ENCODE measurements around the gene DCC.

DCC gene

GRCh38 chr18:52442686-52443085 lies 102.7 kb downstream of the DCC start:
- DNase-seq (ENCODE audit: low read depth), result no peak
- no peak overlapping the region for H3K4me3 ChIP-seq (ENCODE audit: low read length)
- TF ChIP-seq CTCF (IDR thresholded peaks at IDR 0.05; ENCODE audit: insufficient read depth, low read depth, low read length, missing control alignments), result no peak

GRCh38 chr18:52451256-52451655 lies 111.3 kb downstream of the DCC start:
- TF ChIP-seq CTCF (IDR thresholded peaks at IDR 0.05; ENCODE audit: insufficient read depth, low read depth, low read length, missing control alignments), result no peak
- no peak for DNase-seq (ENCODE audit: low read depth)
- H3K4me3 ChIP-seq (ENCODE audit: low read length), result no peak overlapping the region

GRCh38 chr18:52451851-52452250 lies 111.9 kb downstream of the DCC start:
- H3K4me3 ChIP-seq (ENCODE audit: low read length), result no peak overlapping the region
- TF ChIP-seq CTCF (IDR thresholded peaks at IDR 0.05; ENCODE audit: insufficient read depth, low read depth, low read length, missing control alignments), result no peak
- no peak for DNase-seq (ENCODE audit: low read depth)

GRCh38 chr18:52452427-52452826 lies 112.4 kb downstream of the DCC start:
- TF ChIP-seq CTCF (IDR thresholded peaks at IDR 0.05; ENCODE audit: insufficient read depth, low read depth, low read length, missing control alignments), result no peak
- DNase-seq (ENCODE audit: low read depth), result peak; percentile 2
- H3K4me3 ChIP-seq (ENCODE audit: low read length), result no peak overlapping the region

- H3K4me3 ChIP-seq (ENCODE audit: low read length), result no peak overlapping the region
- no peak for TF ChIP-seq CTCF (IDR thresholded peaks at IDR 0.05; ENCODE audit: insufficient read depth, low read depth, low read length, missing control alignments)
- no peak for DNase-seq (ENCODE audit: low read depth)
Measured at GRCh38 chr18:52459890-52460289, 119.9 kb downstream of the DCC start.

GRCh38 chr18:52462853-52463252 lies 122.9 kb downstream of the DCC start:
- no peak for TF ChIP-seq CTCF (IDR thresholded peaks at IDR 0.05; ENCODE audit: insufficient read depth, low read depth, low read length, missing control alignments)
- no peak overlapping the region for H3K4me3 ChIP-seq (ENCODE audit: low read length)
- no peak for DNase-seq (ENCODE audit: low read depth)

- no peak for DNase-seq (ENCODE audit: low read depth)
- no peak overlapping the region for H3K4me3 ChIP-seq (ENCODE audit: low read length)
- no peak for TF ChIP-seq CTCF (IDR thresholded peaks at IDR 0.05; ENCODE audit: insufficient read depth, low read depth, low read length, missing control alignments)
Measured at GRCh38 chr18:52465391-52465790, 125.4 kb downstream of the DCC start.
